GM12864 (cell line): ENCODE data around the gene PLPPR4.

Source experiments
- DNase-seq: peaks from one replicate; pipeline ENCODE4 v3.0.0-alpha.2; 2011; ENCODE audit warnings: low read depth
- H3K4me3 ChIP-seq: 2 replicates; pipeline ENCODE4 v1.5.1; 2011; ENCODE audit warnings: mild to moderate bottlenecking, low read depth, low read length, control low read depth
- CTCF ChIP-seq: IDR thresholded peaks from 2 replicates; pipeline ENCODE4 v1.5.1; 2011; ENCODE audit warnings: low read depth, mild to moderate bottlenecking, moderate library complexity, low read length, control low read depth, inconsistent platforms; ENCODE audit errors: missing control alignments

Gene PLPPR4

DNA sequence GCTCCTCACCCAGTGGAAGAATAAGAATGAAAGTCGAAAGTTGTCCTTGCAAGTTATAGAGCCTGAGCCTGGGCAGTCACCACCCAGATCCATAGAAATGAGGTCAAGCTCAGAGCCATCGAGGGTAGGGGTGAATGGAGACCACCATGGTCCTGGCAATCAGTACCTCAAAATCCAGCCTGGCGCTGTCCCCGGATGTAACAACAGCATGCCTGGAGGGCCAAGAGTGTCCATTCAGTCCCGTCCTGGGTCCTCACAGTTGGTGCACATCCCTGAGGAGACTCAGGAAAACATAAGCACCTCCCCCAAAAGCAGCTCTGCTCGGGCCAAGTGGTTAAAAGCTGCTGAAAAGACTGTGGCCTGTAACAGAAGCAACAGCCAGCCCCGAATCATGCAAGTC is 41.8 kb downstream of the PLPPR4 start:
- no peak for DNase-seq
- H3K4me3 ChIP-seq, result no peak overlapping the region
- no peak for TF ChIP-seq CTCF

- DNase-seq, result no peak
- no peak overlapping the region for H3K4me3 ChIP-seq
- no peak for TF ChIP-seq CTCF
Measured at GRCh38 chr1:99306644-99307043, 42.4 kb downstream of the PLPPR4 start.

GRCh38 chr1:99315305-99315704 is 51.0 kb downstream of the PLPPR4 start:
- no peak for TF ChIP-seq CTCF
- DNase-seq, result no peak
- no peak overlapping the region for H3K4me3 ChIP-seq

- TF ChIP-seq CTCF, result peak; percentile 30
- H3K4me3 ChIP-seq, result no peak overlapping the region
Measured at GRCh38 chr1:99326215-99326949, 62.1 kb downstream of the PLPPR4 start.

GRCh38 chr1:99327357-99327756 is 63.1 kb downstream of the PLPPR4 start:
- TF ChIP-seq CTCF, result no peak
- H3K4me3 ChIP-seq, result no peak overlapping the region
- DNase-seq, result no peak

More at GRCh38 chr1:99326215-99326949, 62.1 kb downstream of the PLPPR4 start:
- no peak for DNase-seq

- no peak overlapping the region for H3K4me3 ChIP-seq
- no peak for DNase-seq
- TF ChIP-seq CTCF, result no peak
Measured at GRCh38 chr1:99328171-99328570, 63.9 kb downstream of the PLPPR4 start.

DNA sequence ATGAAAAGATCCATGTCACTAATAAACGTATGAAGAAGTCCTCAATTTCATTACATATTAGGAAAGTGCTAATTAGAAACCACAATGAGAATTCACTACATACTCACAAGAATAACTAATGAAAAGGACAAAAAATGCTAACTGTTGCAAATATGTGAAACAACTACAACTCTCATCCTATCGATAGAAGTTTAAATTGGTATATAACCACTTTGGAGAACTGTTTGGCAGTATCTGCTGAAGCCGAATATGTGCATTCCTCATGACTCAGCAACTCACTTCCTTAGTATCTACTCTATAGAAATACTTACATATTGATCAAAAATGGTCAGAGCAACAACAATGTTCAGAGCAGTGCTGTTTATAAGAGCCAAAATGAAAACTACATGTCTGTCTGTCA is 66.8 kb downstream of the PLPPR4 start:
- no peak for DNase-seq
- H3K4me3 ChIP-seq, result no peak overlapping the region
- TF ChIP-seq CTCF, result no peak
